ENCODE results near the gene UAP1L1. TPM values are rescaled to one million over a fixed set of nuclear protein-coding genes. Genes with fewer than 3 reads are reported as not detected.

UAP1L1 gene
- total RNA-seq, 1 donor from 2014 or later, result 13.3 TPM

- peak overlapping the region; percentile 93 for H3K27ac ChIP-seq
- no peaks in the 10 kb centered on the region for H3K9me3 ChIP-seq
- DNase-seq (ENCODE audit: extremely low spot score in 2 of 2), result no peak
- no peak for TF ChIP-seq POLR2AphosphoS5 (IDR thresholded peaks at IDR 0.05; ENCODE audit: insufficient read depth in 1 of 2, low read depth in 1 of 2)
- TF ChIP-seq CTCF (IDR thresholded peaks at IDR 0.05), result no peak
- no peak for TF ChIP-seq POLR2A (IDR thresholded peaks at IDR 0.05)
- intact Hi-C loops (cut with DNase I), result no loop called here
- peak overlapping the region; percentile 54 to 66 for H3K4me3 ChIP-seq
- peaks cover 61% of the 10 kb centered on the region for H3K4me1 ChIP-seq
- H3K27me3 ChIP-seq, result no peaks in the 10 kb centered on the region
- H3K36me3 ChIP-seq, result peaks cover 0 to 6% of the 10 kb centered on the region in 2 donors
Observed at GRCh38 chr9:137087409-137087925, 10.2 kb downstream of the UAP1L1 start.

GRCh38 chr9:137088121-137088520 lies 10.8 kb downstream of the UAP1L1 start:
- Histone ChIP-seq H3K9me3 (no peaks in the 10 kb centered on the region), H3K4me1 (peaks cover 55% of the 10 kb centered on the region), H3K27ac (no peak overlapping the region), H3K36me3 (peaks cover 0 to 6% of the 10 kb centered on the region in 2 donors), H3K4me3 (no peak overlapping the region), H3K27me3 (no peaks in the 10 kb centered on the region)
- intact Hi-C loops (cut with DNase I), result no loop called here
- TF ChIP-seq POLR2AphosphoS5 (IDR thresholded peaks at IDR 0.05; ENCODE audit: insufficient read depth in 1 of 2, low read depth in 1 of 2) (no peak), CTCF (IDR thresholded peaks at IDR 0.05) (no peak)
- DNase-seq (ENCODE audit: extremely low spot score in 2 of 2), result no peak

- peaks cover 0 to 6% of the 10 kb centered on the region in 2 donors for H3K36me3 ChIP-seq
- intact Hi-C loops (cut with DNase I), result no loop called here
- H3K4me3 ChIP-seq, result no peak overlapping the region
- H3K27me3 ChIP-seq, result no peaks in the 10 kb centered on the region
- H3K9me3 ChIP-seq, result no peaks in the 10 kb centered on the region
- H3K4me1 ChIP-seq, result peaks cover 42% of the 10 kb centered on the region
- DNase-seq (ENCODE audit: extremely low spot score in 2 of 2), result no peak
- TF ChIP-seq POLR2A (IDR thresholded peaks at IDR 0.05), result no peak
- no peak for TF ChIP-seq POLR2AphosphoS5 (IDR thresholded peaks at IDR 0.05; ENCODE audit: insufficient read depth in 1 of 2, low read depth in 1 of 2)
- TF ChIP-seq CTCF (IDR thresholded peaks at IDR 0.05), result no peak
- H3K27ac ChIP-seq, result no peak overlapping the region
Observed at GRCh38 chr9:137089232-137089947, 12.1 kb downstream of the UAP1L1 start.

- no peaks in the 10 kb centered on the region for H3K4me1 ChIP-seq
- H3K27ac ChIP-seq, result no peak overlapping the region
- no peak for DNase-seq (ENCODE audit: extremely low spot score in 2 of 2)
- H3K36me3 ChIP-seq, result peaks cover 0 to 44% of the 10 kb centered on the region in 2 donors
- TF ChIP-seq POLR2AphosphoS5 (IDR thresholded peaks at IDR 0.05; ENCODE audit: insufficient read depth in 1 of 2, low read depth in 1 of 2) (no peak), POLR2A (IDR thresholded peaks at IDR 0.05) (no peak), CTCF (IDR thresholded peaks at IDR 0.05) (no peak)
- H3K27me3 ChIP-seq, result no peaks in the 10 kb centered on the region
- no peaks in the 10 kb centered on the region for H3K9me3 ChIP-seq
- intact Hi-C loops (cut with DNase I), result no loop called here
- no peak overlapping the region for H3K4me3 ChIP-seq
Observed at GRCh38 chr9:137095664-137096517, 18.6 kb downstream of the UAP1L1 start.

Measured in vagina (tissue), 2 donors.